Stimulated activated CD4-positive, alpha-beta T cell treated with anti-CD3 and anti-CD28 coated beads, Interleukin-15, amount 100 ng/mL, for 1 hour (primary cell): ENCODE measurements around the gene ID4.

Experiments used
- DNase-seq, 2 donors: peaks; one replicate each; pipeline ENCODE4 v3.0.0-alpha.2; 2020; ENCODE audit warnings: low read depth in 1 of 2, low spot score in 1 of 2

ID4 gene

GRCh38 chr6:19857139-19857538 is 20.0 kb downstream of the ID4 start:
- no peak for DNase-seq

GRCh38 chr6:19857703-19858102 is 20.5 kb downstream of the ID4 start:
- no peak for DNase-seq

- no peak for DNase-seq
These were observed 23.2 kb downstream of the ID4 start for GRCh38 chr6:19860235-19860877.

GRCh38 chr6:19864285-19864684 is 27.1 kb downstream of the ID4 start:
- no peak for DNase-seq

- no peak for DNase-seq
These were observed 28.0 kb downstream of the ID4 start for GRCh38 chr6:19865178-19865577.

- no peak for DNase-seq
These were observed 29.2 kb downstream of the ID4 start for GRCh38 chr6:19866173-19866984.

- no peak for DNase-seq
These were observed 29.9 kb downstream of the ID4 start for GRCh38 chr6:19866985-19867627.

- DNase-seq: no peak
These were observed 32.3 kb downstream of the ID4 start for GRCh38 chr6:19869464-19869863.

GRCh38 chr6:19870322-19870721 is 33.2 kb downstream of the ID4 start:
- no peak for DNase-seq

GRCh38 chr6:19873031-19873430 is 35.9 kb downstream of the ID4 start:
- no peak for DNase-seq

- DNase-seq: no peak
These were observed 39.5 kb downstream of the ID4 start for GRCh38 chr6:19876672-19877071.

GRCh38 chr6:19879663-19880062 is 42.5 kb downstream of the ID4 start:
- DNase-seq: no peak

GRCh38 chr6:19880066-19880465 is 42.9 kb downstream of the ID4 start:
- DNase-seq: no peak

GRCh38 chr6:19891451-19891850 is 54.3 kb downstream of the ID4 start:
- DNase-seq: no peak
